ENCODE data around the gene PDE4C.

Gene PDE4C

DNA sequence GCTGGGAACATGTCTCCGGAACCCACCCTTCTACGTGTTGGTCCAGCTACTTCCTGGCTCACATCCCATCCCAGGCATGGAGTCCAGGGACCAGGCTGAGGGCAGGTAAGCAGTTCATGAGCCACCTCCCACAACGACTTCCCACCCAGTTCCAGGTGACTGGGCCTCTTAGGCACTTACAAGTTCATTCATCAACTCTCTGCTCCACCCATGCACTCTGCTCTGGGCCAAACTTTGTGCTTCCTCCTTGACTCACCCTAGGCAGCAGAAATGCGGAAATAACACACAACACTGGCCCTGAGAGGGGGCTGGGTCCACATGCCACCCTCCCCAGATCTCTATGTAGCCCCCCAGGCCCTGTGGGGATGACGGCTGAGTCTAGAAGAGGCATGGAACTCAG lies 27.5 kb upstream of the PDE4C start:
- no peak for DNase-seq

DNA sequence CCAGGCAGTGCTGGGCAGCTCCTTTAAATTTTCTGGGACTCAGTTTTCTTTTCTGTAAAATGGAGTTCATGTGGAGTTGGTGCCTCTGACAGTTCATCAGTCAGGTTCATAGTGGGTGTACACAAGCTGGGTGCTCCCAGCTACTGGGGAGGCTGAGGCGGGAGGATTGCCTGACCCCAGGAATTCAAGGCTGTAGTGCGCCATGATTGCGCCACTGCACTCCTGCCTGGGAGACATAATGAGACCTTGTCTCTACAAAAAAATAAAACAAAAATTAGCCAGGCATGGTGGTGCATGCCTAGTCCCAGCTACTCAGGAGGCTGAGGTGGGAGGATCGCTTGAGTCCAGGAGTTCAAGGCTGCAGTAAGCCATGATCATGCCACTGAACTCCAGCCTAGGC lies 26.9 kb upstream of the PDE4C start:
- DNase-seq = no peak

DNA sequence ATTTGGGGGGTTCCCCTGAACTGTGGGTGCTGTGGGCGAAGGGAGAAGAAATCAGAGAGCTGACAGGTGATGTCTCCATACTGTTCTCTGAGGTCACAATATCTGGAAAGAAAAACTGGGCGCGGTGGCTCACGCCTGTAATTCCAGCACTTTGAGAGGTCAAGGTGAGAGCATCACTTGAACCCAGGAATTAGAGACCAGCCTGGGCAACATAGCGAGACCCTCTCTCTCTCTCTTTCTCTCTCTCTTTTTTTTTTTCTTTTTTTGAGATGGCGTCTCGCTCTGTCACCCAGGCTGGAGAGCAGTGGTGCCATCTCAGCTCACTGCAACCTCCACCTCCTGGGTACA lies 26.1 kb upstream of the PDE4C start:
- no peak for DNase-seq

DNA sequence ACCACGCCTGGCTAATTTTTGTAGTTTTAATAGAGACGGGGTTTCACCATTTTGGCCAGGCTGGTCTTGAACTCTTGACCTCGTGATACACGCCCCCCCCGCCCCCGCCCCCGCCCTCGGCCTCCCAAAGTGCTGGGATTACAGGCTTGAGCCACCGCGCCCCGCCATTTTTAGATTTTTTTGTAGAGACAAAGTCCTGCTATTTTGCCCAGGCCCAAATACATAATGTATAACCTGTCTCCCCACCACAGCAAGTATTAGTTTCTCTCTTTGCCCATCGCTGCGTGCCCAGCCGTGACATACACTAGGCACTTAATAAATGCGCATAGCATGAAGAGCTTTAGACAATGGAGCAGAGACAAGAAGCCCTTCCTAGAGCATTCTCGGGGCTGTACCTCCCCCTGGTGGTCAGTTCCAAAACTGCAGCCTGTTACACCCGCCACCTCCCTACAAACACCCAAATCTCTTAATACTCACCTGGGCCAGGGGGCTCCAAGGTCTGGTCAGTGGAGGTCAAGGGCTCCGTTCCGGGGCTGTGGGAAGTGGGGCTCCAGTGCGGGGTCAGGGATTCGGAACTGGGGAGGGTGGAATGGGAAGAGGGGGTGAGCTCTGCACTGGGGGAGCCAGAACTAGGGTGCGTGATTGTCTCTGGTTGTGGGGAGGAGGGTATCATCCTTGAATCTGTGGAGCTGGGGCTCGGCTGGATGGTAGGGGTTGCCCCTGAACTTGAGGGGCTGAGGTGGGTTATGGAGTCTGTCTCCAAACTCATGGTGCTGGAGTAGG lies 25.5 kb upstream of the PDE4C start:
- DNase-seq = peak; percentile 67

DNA sequence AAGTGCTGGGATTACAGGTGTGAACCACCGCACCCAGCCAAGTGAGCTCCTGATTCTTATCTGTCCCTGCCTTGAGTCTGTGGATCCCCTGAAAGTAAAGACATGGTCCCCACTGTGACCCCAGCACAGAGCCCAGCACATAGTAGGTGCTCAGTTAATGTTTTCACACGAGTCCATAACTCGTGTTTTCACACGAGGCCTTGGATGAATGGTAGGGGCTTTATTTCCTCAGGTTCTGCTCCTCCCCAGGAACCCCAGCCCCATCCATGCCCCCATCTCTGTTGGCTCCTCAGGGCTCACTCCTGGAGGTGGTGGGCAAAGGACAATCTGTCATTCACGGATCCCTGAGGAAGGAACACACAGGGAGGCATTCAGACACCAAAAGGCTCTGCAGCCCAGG lies 23.6 kb upstream of the PDE4C start:
- DNase-seq = no peak

DNA sequence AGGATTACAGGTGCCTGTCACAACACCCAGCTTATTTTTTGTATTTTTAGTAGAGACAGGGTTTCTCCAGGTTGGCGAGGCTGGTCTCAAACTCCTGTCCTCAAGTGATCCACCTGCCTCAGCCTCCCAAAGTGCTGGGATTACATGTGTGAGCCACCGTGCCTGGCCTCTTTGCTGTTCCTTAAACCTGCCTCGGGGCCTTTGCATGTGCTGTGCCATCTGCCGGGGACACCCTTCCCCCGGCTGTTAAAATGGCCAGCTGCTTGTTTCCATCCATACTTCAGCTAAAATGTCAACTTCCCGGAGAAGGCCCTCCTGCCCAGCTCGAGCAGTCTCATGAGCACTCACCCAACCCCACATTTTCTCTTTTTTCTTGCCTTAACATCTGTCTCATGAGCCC lies 19.1 kb upstream of the PDE4C start:
- no peak for DNase-seq

DNA sequence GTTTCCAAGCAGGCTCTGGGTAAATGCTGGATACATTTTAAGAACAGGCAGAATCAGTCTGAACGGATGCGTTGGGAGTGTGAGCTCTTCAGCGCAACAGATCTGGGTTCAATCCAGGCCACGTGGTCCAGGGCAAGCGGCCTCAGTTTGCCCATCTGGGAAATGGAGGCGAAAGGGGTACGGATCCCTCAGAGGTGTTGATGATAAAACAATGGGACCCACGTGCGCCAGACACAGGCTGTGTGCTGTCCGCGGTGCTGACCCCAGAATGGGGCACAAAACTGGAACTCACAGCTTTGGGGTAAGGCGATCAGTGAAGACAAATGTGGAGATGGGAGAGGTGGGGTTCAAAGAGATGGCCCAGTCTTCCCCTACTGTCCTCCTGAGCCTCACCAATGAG lies 13.1 kb upstream of the PDE4C start:
- no peak for DNase-seq

DNA sequence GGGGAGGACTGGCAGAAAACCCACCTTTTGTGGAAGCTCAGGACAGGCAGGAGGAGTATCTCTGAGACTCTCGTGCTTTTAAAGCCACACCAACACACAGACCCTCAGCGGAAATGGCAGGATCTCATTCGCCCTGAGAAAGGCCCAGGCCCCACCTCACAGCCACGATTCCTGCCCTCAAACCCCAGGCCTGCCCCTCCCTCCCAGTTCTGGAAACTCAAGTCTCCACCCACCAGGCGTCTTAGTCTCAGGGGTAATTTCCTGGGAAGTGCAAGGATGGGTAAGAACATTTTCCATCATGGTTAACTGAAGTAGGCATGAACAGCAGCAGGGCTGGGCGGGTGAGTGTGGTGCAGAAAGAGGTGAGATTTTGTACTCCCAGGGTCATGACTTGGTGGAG lies 8.0 kb upstream of the PDE4C start:
- DNase-seq = no peak

DNA sequence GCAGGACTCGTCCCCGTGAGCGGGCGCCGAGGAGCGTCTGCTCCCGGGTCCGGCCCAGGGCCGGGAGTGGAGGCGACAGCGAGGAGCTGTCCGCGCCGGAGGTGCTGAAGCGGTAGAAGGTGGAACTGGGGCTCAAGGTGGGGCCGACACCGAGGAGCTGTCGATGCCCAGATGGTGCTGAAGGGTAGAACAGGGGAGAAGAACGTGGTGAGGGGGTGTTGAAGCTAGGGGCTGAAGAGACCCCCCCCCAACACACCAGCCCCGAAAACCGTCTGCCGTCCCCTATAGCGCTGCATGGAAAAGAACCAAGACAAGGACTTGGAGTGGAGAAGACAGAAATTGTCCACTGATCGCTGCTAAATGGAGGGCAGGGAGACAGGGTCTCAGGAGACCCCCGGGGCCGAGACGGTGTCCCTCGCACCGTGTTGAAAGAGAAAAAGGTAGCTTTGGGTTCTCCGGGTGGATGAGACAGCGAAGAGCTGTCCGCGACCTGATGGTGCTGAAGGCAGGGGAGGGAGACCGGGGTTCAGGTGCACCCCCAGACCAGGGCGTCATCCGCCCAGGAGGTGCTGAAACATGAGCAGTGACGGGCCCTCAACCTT lies 7.1 kb upstream of the PDE4C start:
- DNase-seq = peak; percentile 47

DNA sequence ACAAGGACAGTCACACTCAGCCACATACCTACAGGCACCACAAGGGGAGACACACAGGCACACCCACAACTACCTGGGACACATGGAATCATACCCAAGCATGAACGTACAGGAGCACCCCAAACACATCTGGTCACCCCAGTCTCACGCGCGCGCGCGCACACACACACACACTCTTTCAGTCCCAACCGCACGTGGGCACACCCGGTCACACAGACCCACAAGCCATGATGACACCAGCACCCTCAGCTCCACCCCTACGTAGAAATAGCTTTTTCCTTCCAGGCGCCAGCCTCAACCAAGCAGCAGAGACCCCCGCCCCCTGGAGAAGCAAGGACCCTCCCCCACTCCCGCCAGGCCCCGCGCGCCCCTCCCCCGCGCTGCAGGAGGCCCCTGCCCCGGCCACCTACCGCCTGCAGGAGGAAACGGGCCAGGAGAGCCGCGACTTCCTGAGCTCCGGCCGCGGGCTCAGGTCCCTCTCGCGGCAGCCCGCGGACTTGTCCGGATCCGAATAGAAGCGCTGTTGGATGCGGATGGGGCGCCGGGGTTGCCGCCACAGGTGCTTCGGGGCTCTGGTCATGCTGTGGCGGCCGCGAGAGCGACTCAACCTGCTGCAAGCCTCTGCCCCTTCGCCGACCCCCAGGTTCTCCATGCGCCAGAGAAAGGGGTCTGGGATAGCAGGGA lies 6.4 kb upstream of the PDE4C start:
- DNase-seq = peak; percentile 25

DNA sequence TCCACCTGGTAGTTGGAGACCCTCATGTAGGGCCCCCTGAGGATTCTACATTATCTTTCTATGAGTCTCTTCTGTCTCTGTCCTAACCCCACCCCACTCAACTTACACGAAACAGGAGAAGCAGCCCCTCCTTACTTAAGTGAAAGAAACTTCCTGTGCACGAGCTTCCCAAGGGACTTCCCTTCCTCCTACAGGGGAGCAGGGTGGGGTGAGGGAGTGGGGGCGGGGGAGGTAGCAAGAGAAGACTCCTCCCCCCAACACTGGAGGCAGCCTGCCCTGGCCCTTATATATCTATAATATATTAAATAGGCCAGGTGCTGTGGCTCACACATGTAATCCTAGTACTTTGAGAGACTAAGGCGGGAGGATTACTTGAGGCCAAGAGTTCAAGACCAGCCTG lies 5.5 kb upstream of the PDE4C start:
- DNase-seq = no peak

DNA sequence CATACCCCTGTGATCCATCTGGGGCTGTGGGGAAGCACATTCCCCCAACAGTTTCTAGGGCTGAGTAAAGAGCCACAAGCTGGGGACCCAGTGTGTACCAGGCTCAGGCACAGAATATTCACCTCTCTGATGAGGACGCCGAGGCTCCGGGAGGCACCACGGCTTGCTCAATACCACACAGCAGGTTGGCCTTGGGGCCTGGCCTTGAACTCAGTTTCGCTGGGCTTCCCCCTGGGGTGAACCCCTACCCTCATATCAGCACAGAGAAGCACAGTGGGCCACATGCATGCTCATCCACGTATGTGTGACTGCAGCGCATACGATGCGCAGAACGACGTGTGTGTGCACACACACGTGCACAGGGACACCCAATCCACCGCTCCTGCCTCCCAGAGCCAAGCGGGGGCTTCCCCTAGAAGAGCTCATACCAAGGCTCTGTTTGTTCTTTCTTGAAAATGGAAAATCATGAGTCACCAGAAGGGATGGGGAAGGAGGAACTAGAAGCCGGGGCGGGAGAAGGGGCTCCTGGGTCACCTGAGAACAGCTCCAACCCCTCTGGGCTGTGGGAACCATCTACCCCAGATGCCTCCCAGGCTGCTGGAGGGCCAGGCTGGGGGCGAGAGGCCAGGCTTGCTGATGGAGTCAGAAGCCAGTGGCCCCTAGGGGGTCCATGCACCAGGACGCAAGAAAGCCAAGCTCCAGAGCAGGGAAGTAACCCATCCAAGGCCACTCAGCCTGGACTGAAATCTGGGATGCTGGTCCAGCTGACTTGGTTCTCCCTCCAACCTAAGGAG lies 4.9 kb upstream of the PDE4C start:
- DNase-seq = no peak

DNA sequence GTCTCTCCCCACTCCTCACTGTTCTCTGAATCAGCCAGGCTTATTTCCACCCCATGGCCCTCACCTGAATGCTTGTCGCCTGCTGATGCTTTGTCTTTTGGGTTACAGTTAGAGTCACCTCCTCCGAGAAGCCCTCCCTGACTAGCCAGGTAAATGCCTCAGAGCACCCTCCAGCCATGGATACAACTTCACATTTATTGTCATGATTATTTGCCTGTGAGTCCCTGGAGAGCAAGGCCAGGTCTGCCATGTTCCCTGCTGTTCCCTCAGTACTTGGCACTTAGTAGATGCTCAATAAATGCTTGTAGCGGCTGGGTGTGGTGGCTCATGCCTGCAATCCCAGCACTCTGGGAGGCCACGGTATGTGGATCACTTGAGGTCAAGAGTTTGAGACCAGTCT lies 3.7 kb upstream of the PDE4C start:
- no peak for DNase-seq

DNA sequence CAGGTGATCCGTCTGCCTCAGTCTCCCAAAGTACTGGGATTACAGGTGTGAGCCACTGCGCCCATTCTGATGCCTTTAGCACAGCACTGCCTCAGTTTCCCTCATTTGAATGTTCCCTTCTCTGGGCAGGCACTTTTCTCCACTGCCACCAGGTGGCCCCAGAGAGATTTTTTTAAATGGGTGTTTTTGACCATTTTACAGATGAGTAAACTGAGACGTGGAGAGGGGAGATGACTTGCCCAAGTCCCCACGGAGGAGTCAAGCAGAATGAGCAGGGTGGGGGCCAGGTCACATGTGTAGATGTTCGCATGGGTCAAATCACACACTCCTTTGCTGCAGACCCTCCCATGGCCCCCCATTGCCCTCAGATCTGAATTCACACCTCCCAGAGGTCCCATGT lies 3.2 kb upstream of the PDE4C start:
- DNase-seq = no peak

DNA sequence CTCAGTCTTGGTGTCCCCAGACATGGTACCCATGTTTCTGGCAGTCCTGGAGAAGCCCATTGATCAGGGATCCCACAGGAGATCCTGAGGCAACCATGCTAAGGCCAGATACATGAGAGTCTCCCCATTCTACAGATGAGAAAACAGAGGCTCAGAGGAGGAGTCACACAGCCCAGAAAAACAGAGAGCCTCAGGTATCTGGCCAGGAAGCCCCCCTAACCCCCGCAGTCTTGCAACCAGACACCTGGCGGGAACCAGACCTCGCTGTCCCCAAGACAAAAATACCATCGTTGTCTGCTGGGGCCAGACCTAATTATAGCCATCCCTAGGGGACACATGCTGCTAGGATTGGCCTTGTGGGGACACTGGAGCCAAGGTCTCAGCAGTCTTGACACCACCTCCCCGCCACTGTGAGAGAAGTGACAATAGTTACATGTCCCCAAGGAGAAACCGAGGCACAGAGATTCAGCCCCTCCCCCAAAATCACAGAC lies 1.6 kb upstream of the PDE4C start:
- no peak for DNase-seq

DNA sequence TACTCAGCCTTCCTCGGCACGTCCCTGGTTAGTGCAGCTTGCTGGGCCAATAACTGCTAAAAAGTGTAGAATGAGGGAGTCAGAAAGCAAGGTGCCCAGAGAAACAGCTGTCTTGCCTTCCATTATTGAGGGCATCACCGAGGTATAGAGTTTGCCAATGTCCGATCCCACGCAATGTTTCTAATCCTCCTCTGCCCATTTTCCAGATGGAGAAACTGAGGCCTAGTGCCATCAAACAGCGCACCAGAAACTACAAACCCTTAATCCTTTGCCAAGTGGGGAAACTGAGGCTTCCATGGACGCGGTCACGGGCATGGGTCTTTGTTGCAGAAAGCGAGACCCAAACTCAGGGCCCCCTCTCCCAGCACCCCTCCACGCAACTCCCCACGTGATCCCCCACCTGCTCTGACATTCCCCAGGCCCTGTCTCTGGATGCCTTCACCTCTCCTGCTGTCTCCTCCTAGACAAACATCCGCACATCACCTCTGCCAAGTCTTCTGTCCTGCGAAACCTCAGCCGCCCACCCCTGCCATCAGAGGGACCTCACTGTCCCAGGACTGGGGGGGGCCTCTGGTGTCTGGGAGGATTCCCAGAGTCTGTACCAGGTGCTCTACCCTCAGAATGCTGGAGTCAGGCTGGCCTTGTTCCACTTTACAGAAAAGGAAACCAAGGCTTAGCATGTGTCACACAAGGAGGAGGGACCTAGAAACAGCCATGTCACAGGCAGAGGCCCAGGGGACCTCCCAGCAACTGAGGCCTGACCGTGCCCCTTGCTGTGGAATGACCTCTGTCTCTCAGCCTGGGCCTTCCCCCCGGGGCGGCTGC lies 930 bp upstream of the PDE4C start:
- no peak for DNase-seq

DNA sequence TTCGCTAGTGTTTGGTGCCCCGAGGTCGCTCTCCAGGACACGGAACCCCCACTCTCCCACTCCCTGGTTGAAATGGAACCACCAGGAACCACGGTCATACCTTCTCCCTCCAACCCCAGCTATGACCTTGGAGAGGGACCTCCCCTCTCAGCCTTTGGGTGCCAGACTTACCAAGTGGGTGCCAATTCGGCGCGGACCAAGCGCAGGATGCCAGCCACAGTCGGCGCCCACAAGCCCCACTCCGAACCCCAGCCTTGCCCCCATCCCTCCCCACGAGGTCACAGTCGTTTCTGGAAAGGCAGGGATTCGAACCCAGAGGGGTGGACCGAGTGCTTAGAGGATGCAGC lies 910 bp downstream of the PDE4C start:
- no peak for DNase-seq

DNA sequence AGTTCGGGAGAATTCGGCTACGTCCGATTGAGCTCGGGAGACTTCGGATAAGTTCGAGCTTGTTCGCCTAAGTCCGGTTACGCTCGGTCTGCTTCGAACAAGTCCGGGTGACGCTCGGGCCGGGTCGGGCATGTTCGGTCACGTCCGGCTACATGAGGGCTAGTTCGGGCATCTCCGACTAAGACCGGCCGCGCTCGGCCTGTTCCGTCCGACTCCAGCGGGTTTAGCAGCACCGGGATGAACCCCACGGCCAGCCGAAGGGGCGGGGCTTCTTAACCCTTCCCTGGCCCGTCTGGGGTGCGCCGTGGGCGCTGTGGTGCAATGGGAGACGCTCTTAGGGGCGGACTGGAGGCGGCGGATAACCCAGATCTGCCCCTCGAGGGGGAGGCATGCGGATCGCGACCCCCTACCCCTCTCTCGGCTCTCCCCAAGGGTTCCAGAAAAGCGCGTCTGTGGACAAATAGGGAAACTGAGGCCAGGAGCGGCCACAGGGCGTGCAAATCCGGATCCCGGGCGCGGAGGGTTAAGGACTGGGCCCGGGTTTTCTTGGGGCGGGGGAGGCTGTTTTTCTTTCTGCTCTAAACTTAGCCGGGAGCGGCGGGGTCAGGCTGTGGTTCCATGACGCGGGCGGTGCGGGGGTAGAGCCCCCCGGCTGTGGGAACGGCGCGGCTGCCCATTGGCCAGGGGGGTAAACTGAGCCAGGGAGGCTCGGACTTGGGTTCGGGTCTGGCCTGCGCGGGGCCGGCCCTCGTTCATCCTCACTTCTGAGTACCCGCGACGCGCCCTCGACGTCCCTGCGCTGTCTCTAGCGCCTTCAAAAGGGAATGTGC lies 1.5 kb downstream of the PDE4C start:
- peak; percentile 99 for DNase-seq

DNA sequence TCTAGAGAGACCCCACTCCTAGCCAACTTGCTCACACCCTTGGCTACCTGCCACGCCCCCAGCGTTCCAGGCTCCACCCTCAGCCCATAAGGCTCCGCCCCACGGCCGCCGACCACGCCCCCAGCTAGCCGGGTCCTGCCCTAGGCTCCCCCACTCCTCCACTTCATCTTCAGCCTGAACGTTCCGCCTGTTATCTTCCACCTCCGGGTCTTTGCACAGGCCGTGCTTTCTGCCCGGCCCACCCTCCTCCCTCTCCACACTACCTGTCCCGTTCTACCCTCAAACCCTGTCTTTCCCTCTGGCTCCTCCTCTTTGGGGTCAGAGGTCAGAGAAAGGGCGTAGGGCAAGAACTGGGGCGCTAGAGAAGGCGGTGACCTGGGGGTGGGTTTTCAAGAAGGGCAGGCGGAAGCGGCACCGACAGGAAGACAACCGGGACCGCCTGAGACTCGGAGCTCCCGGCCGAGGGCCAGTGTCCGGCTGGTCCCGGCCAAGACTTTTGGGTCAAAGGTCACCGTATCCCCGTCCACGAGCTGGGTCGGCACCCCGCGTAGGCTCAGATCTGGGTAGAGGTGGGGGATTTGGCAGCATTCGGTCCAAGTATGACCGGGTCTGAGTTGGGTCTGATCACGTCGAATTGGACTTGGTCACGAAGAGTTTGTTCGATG lies 2.2 kb downstream of the PDE4C start:
- DNase-seq = peak; percentile 23

DNA sequence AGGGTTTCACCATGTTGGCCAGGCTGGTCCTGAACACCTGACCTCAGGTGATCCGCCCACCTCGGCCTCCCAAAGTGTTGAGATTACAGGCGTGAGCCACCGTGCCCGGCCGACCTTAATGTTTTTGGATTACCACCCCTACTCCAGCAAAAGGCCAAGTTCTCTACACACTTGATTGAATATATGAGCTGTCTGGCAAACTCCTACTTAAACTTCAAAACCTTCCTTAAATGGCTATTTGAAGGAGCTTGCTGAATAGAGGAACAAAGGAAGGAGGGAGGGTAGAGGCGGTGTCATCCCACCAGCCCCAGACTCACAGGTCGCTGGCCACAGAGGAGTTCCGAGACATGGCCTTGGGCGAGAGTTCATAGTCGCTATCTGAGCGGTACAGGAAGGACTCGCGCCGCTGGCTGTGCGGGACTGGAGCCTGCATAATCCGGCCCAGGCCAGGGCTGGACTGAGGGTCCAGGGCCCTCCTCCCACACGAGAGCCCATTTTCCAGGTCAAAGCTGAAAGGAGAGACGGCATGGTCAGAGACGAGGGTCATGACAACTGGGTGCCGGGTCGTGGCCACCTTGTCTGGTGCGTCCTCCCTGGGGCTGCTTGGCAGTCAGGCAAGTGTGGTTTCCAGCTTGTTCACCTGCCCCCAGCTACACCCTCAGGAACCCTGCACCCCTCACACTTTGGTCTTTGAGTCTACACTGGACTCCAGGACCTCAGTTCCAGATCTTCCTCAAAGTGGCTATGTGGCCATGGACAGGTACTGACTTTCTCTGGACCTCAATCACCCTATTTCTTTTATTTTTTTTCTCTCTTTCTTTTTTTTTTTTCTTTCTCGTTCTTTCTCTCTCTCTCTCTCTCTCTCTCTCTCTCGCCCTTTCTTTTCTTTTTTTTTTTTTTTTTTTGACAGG lies 4.2 kb downstream of the PDE4C start:
- DNase-seq = no peak

All from EL (cell line).